HepG2 (cell line): ENCODE measurements around the gene MRPL14. TPM values are rescaled to one million over a fixed set of nuclear protein-coding genes. Genes with fewer than 3 reads are reported as not detected.

ENCODE experiments used
- ATAC-seq: fragments of 200-7000 bp; cut with Tn5 transposase; 3 replicates; pipeline ENCODE4 v1.9.1; 2020; ENCODE audit warnings: mild to moderate bottlenecking, moderate library complexity
- BruUV-seq: library from RNA; stranded (reverse); fragments of 400-500 nt; replicated peaks from 2 replicates; lab custom pipeline; 2021; lab: Mats Ljungman, UMichigan
- CTCF ChIA-PET: fragments of 300-600 bp; formaldehyde crosslinking; extraction: SDS; loops from one replicate; lab custom pipeline; 2021; ENCODE audit warnings: low total read pairs, inconsistent platforms, low intra/inter-chr PET ratio; lab: Yijun Ruan, JAX
- POLR2A ChIA-PET: fragments of 350-600 bp; sonication (Branson Sonifier 250); formaldehyde crosslinking; loops from one replicate; lab custom pipeline; 2020; ENCODE audit warnings: antibody characterized with exemption, inconsistent platforms; lab: Yijun Ruan, JAX
- DNase-seq: peaks from one replicate; pipeline ENCODE4 v3.0.0-alpha.2; 2015; ENCODE audit warnings: low spot score
- FAIRE-seq: peaks from 3 replicates; lab custom pipeline; 2011; peaks lifted over from hg19 to GRCh38; lab: Jason Lieb, UNC
- H2AFZ ChIP-seq: one replicate; pipeline ENCODE4 v1.6.1; 2011; ENCODE audit warnings: low read length, inconsistent platforms
- H3K27ac ChIP-seq: fragments of 300-600 bp; 3 replicates; pipeline ENCODE4 v1.8.0; 2011; ENCODE audit warnings: mixed run types, mild to moderate bottlenecking, mixed read lengths, low read length, inconsistent platforms; ENCODE audit not compliant: insufficient read depth; ENCODE audit errors: extremely low read length
- H3K27me3 ChIP-seq, 2 experiments: fragments of 200-600 bp in 1 of 2; 2 replicates in 1 of 2; 3 replicates in 1 of 2; pipeline versions ENCODE4 v1.6.0 to v1.8.0; 2011; ENCODE audit warnings: low read length in 2 of 2, mild to moderate bottlenecking in 2 of 2, moderate library complexity in 2 of 2, inconsistent platforms in 1 of 2; ENCODE audit not compliant: insufficient read depth in 2 of 2, control insufficient read depth in 1 of 2
- H3K36me3 ChIP-seq, 2 experiments: fragments of 200-600 bp in 1 of 2; replicated peaks in 1 of 2; 2 replicates in 1 of 2; 3 replicates in 1 of 2; pipeline versions ENCODE4 v1.5.1 to v1.8.0; 2011; ENCODE audit warnings: low read length in 2 of 2, inconsistent platforms in 1 of 2; ENCODE audit not compliant: insufficient read depth in 2 of 2, control insufficient read depth in 1 of 2
- H3K4me1 ChIP-seq: 2 replicates; pipeline ENCODE4 v1.5.1; 2012; ENCODE audit warnings: low read length, inconsistent platforms; ENCODE audit not compliant: insufficient read depth
- H3K4me2 ChIP-seq: 2 replicates; pipeline ENCODE4 v1.6.0; 2011; ENCODE audit warnings: low read depth, low read length, inconsistent platforms
- H3K4me3 ChIP-seq, 3 experiments: fragments of 200-600 bp in 1 of 3; sonication (generic), shearing (Covaris generic) in 1 of 3; replicated peaks in 1 of 3; 2 replicates each; pipeline ENCODE4 v1.5.1; 2011 to 2016; ENCODE audit warnings: low read length in 3 of 3, inconsistent platforms in 2 of 3, low read depth in 2 of 3, mild to moderate bottlenecking in 2 of 3, control low read depth in 1 of 3, mixed read lengths in 1 of 3; ENCODE audit not compliant: insufficient read depth in 1 of 3
- H3K79me2 ChIP-seq: one replicate; pipeline ENCODE4 v1.6.1; 2011; ENCODE audit warnings: low read length, inconsistent platforms; ENCODE audit not compliant: insufficient read depth
- H3K9ac ChIP-seq: 2 replicates; pipeline ENCODE4 v1.6.0; 2011; ENCODE audit warnings: mild to moderate bottlenecking, low read depth, low read length, inconsistent platforms; ENCODE audit not compliant: insufficient read depth
- H3K9me3 ChIP-seq: 2 replicates; pipeline ENCODE4 v1.5.1; 2012; ENCODE audit warnings: mild to moderate bottlenecking, low read length
- H4K20me1 ChIP-seq: 2 replicates; pipeline ENCODE4 v1.6.0; 2011; ENCODE audit warnings: inconsistent platforms, mild to moderate bottlenecking, low read length, moderate library complexity; ENCODE audit not compliant: insufficient read depth
- CENPBD1 ChIP-seq: sonication (generic); formaldehyde crosslinking; IDR thresholded peaks from 2 replicates; pipeline ENCODE4 v1.8.0; 2022; ENCODE audit warnings: missing genetic modification reagents, low read depth, mild to moderate bottlenecking, borderline replicate concordance
- EP300 ChIP-seq, 3 experiments: sonication (generic) in 1 of 3; formaldehyde crosslinking in 1 of 3; IDR thresholded peaks; 2 replicates each; pipeline versions ENCODE4 v1.5.1 to v1.6.1; 2011 to 2020; ENCODE audit warnings: low read depth in 2 of 3, low read length in 2 of 3, borderline replicate concordance in 1 of 3, improper control_type of control experiment in 1 of 3, mild to moderate bottlenecking in 1 of 3, missing genetic modification reagents in 1 of 3, moderate library complexity in 1 of 3
- ETV6 ChIP-seq: sonication (generic); formaldehyde crosslinking; conservative IDR thresholded peaks from 2 replicates; pipeline ENCODE4 v1.4.0; 2020; ENCODE audit warnings: missing genetic modification reagents
- FOXK2 ChIP-seq: fragments of 450-650 bp; IDR thresholded peaks from 2 replicates; pipeline ENCODE4 v1.6.1; 2016
- HMGA1 ChIP-seq: sonication (generic); formaldehyde crosslinking; conservative IDR thresholded peaks from 2 replicates; pipeline ENCODE4 v1.4.0; 2020; ENCODE audit warnings: missing genetic modification reagents
- HNRNPUL1 ChIP-seq: fragments of 200-400 bp; formaldehyde crosslinking; IDR thresholded peaks from 2 replicates; pipeline ENCODE4 v1.6.1; 2017; ENCODE audit warnings: low read depth, mild to moderate bottlenecking, low read length, moderate library complexity
- KLF16 ChIP-seq, 2 experiments: sonication (generic) in 1 of 2; formaldehyde crosslinking in 1 of 2; IDR thresholded peaks; 2 replicates each; pipeline versions ENCODE4 v1.6.1 to v1.8.0; 2016 to 2023; ENCODE audit warnings: missing genetic modification reagents in 2 of 2, missing compliant biosample characterization in 1 of 2
- NFKBIZ ChIP-seq: IDR thresholded peaks from 2 replicates; pipeline ENCODE4 v1.6.1; 2018; ENCODE audit warnings: missing genetic modification reagents, missing compliant biosample characterization
- NR2C2 ChIP-seq: sonication (generic); formaldehyde crosslinking; IDR thresholded peaks from 2 replicates; pipeline ENCODE4 v1.4.0; 2020; ENCODE audit warnings: missing genetic modification reagents, mild to moderate bottlenecking, moderate library complexity, borderline replicate concordance
- NR2F6 ChIP-seq, 2 experiments: IDR thresholded peaks; 2 replicates each; pipeline ENCODE4 v1.6.1; 2016; ENCODE audit warnings: antibody characterized with exemption in 1 of 2, mild to moderate bottlenecking in 1 of 2
- SCMH1 ChIP-seq: sonication (generic); formaldehyde crosslinking; IDR thresholded peaks from 2 replicates; pipeline ENCODE4 v1.9.0; 2021; ENCODE audit warnings: missing genetic modification reagents, mild to moderate bottlenecking, borderline replicate concordance
- SRF ChIP-seq: IDR thresholded peaks from 2 replicates; pipeline ENCODE4 v1.6.1; 2011; ENCODE audit warnings: mild to moderate bottlenecking, low read depth, low read length, moderate library complexity
- TRIM22 ChIP-seq: fragments of 450-650 bp; IDR thresholded peaks from 2 replicates; pipeline ENCODE4 v1.6.1; 2017
- ZBTB7B ChIP-seq: sonication (generic); formaldehyde crosslinking; IDR thresholded peaks from 2 replicates; pipeline ENCODE4 v1.4.0; 2020; ENCODE audit warnings: missing genetic modification reagents
- ZNF17 ChIP-seq: sonication (generic); formaldehyde crosslinking; IDR thresholded peaks from 2 replicates; pipeline ENCODE4 v1.5.0; 2020; ENCODE audit warnings: mild to moderate bottlenecking, missing genetic modification reagents
- ZNF260 ChIP-seq: sonication (generic); formaldehyde crosslinking; IDR thresholded peaks from 2 replicates; pipeline ENCODE4 v1.4.0; 2020; ENCODE audit warnings: missing genetic modification reagents, low read depth, mild to moderate bottlenecking, borderline replicate concordance
- ZNF616 ChIP-seq: sonication (generic); formaldehyde crosslinking; IDR thresholded peaks from 2 replicates; pipeline ENCODE4 v1.5.0; 2020; ENCODE audit warnings: low read depth, mild to moderate bottlenecking, missing genetic modification reagents
- WGBS: methylation state at CpG from one replicate; pipeline ENCODE4 v1.1.6; 2017; ENCODE audit warnings: low lambda C conversion rate; 5-methylcytosine and 5-hydroxymethylcytosine counted together
- in situ Hi-C: cut with HindIII; loops from 2 replicates; pipeline ENCODE4 v1.10.0; 2017; ENCODE audit warnings: low pct_unique_long_range_greater_than_20kb; ENCODE audit not compliant: extremely low pct_ligation_motif_present
- intact Hi-C: fragments of 100-400 bp; cut with micrococcal nuclease; formaldehyde crosslinking; loops from one replicate; pipeline ENCODE4 v1.10.0; 2022; ENCODE audit not compliant: unreplicated experiment
- polyA plus RNA-seq, 8 experiments: library from polyadenylated mRNA; depleted of rRNA in 3 of 8; stranded (reverse) in 7 of 8; unstranded in 1 of 8; fragments of >200 nt; fragmentation: Illumina TruSeq in 4 of 8; extraction: Trizol in 4 of 8; gene quantifications; 2 replicates each; pipeline versions ENCODE4 v1.2.1 to v1.2.3, GENCODE V29; 2011 to 2016; ENCODE audit warnings: low read depth in 4 of 8, missing spikeins in 1 of 8, mixed read lengths in 1 of 8; ENCODE audit not compliant: insufficient read depth in 1 of 8
- total RNA-seq, 5 experiments: library from RNA; depleted of rRNA; stranded (reverse); fragments of >200 nt; fragmentation: Illumina TruSeq; extraction: Trizol; gene quantifications; 2 replicates each; pipeline ENCODE4 v1.2.3, GENCODE V29; 2016; ENCODE audit warnings: low read depth in 1 of 5
- TF ChIP-seq, protein P1 (sequence below): sonication (generic); formaldehyde crosslinking; IDR thresholded peaks from 2 replicates; pipeline ENCODE4 v1.4.0; 2020; ENCODE audit warnings: missing genetic modification reagents
- TF ChIP-seq, protein P2 (sequence below): sonication (generic); formaldehyde crosslinking; IDR thresholded peaks from 2 replicates; pipeline ENCODE4 v1.8.1; 2022; ENCODE audit warnings: low read depth, mild to moderate bottlenecking, missing genetic modification reagents

The MRPL14 gene
- total and polyA plus RNA-seq, 2 of the 13 experiments (the other 11 are each of a cell fraction or from before 2014, with no cell fraction given) = 157 to 178 TPM

DNA sequence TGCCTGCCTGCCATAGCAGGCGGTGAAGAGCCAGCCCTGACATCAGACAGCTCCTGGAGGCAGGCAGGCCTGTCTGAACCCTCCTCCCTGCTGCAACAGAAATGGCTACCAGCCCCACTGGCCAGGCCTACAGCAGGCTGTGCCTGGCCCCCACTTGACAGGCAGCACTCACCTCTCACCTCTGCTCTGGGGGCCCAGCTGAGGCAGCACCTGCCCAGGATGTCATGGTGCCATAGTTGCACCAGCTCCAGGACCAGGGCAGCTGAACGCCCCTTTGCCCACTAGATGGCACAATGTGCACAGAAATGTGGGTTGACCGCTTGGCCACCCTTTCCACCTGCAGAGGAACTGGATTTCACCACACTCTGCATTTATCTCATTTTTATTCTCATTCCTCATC is 30.6 kb downstream of the MRPL14 start:
- H3K4me3 ChIP-seq = no peak overlapping the region
- FAIRE-seq = peak; percentile 74
- no peak overlapping the region for H2AFZ ChIP-seq
- no peaks in the 10 kb centered on the region; a peak in 1 of 5 replicates for H3K36me3 ChIP-seq
- BruUV-seq = no TSS peak
- no peaks in the 10 kb centered on the region for H3K79me2 ChIP-seq
- H3K4me1 ChIP-seq = peaks cover 95% of the 10 kb centered on the region
- in situ Hi-C loops = no loop called here
- ChIA-PET CTCF (interaction anchor here (0.8 to 6.1 kb wide), 4 partner anchors 55 to 157 kb away, joined by 4 to 74 read pairs (median 20); no protein-coding TSS in a partner anchor), POLR2A (interaction anchor here (0.7 to 4.1 kb wide), 7 partner anchors 15 to 150 kb away, joined by 3 to 20 read pairs (median 5); partner anchors contain the start of genes HSP90AB1 and SLC29A1)
- H3K9ac ChIP-seq = no peak overlapping the region
- peak; percentile 77 for DNase-seq
- no peak overlapping the region for H3K27ac ChIP-seq
- H3K9me3 ChIP-seq = no peaks in the 10 kb centered on the region
- H3K4me2 ChIP-seq = no peak overlapping the region
- WGBS = 55% methylated on average over 3 of the region's 3 CpGs
- no peaks in the 10 kb centered on the region for H3K27me3 ChIP-seq
- peak; percentile 56 for ATAC-seq
- no peaks in the 10 kb centered on the region for H4K20me1 ChIP-seq
- intact Hi-C loops = loop anchor here (1.0 to 10.0 kb wide), 5 partner anchors 36 to 238 kb away; no protein-coding TSS in a partner anchor
- TF ChIP-seq ZNF260 (CRISPR knock-in tag) (no peak), NFKBIZ (CRISPR knock-in tag) (no peak), ZBTB7B (0 out of 2 replicates have a peak, but pooled peaks have one; percentile 34), TRIM22 (no peak), ETV6 (no peak), FOXK2 (no peak), HNRNPUL1 (no peak), ZNF17 (CRISPR knock-in tag) (no peak), NR2C2 (CRISPR knock-in tag) (peak; percentile 40; the same call in 1 of the 2 replicates), HMGA1 (CRISPR knock-in tag) (no peak), SRF (no peak), CENPBD1 (no peak), NR2F6 (IDR thresholded peaks at IDR 0.05) (no peak), NR2F6 (CRISPR knock-in tag; IDR thresholded peaks at IDR 0.05) (peak; percentile 51), SCMH1 (no peak), ZNF616 (no peak), KLF16 (CRISPR knock-in tag; IDR thresholded peaks at IDR 0.05) (0 out of 4 replicates have a peak, but pooled peaks of 1 of the 2 experiments have one; percentile 44), EP300 (IDR thresholded peaks at IDR 0.05; ENCODE audit: low read depth in 2 of 2, low read length in 2 of 2) (no peak), EP300 (CRISPR knock-in tag; IDR thresholded peaks at IDR 0.05; ENCODE audit: borderline replicate concordance) (no peak; the same call in 1 of the 2 replicates)
- TF ChIP-seq, protein P1, sequence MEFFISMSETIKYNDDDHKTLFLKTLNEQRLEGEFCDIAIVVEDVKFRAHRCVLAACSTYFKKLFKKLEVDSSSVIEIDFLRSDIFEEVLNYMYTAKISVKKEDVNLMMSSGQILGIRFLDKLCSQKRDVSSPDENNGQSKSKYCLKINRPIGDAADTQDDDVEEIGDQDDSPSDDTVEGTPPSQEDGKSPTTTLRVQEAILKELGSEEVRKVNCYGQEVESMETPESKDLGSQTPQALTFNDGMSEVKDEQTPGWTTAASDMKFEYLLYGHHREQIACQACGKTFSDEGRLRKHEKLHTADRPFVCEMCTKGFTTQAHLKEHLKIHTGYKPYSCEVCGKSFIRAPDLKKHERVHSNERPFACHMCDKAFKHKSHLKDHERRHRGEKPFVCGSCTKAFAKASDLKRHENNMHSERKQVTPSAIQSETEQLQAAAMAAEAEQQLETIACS (CRISPR knock-in tag) = no peak
- TF ChIP-seq, protein P2, sequence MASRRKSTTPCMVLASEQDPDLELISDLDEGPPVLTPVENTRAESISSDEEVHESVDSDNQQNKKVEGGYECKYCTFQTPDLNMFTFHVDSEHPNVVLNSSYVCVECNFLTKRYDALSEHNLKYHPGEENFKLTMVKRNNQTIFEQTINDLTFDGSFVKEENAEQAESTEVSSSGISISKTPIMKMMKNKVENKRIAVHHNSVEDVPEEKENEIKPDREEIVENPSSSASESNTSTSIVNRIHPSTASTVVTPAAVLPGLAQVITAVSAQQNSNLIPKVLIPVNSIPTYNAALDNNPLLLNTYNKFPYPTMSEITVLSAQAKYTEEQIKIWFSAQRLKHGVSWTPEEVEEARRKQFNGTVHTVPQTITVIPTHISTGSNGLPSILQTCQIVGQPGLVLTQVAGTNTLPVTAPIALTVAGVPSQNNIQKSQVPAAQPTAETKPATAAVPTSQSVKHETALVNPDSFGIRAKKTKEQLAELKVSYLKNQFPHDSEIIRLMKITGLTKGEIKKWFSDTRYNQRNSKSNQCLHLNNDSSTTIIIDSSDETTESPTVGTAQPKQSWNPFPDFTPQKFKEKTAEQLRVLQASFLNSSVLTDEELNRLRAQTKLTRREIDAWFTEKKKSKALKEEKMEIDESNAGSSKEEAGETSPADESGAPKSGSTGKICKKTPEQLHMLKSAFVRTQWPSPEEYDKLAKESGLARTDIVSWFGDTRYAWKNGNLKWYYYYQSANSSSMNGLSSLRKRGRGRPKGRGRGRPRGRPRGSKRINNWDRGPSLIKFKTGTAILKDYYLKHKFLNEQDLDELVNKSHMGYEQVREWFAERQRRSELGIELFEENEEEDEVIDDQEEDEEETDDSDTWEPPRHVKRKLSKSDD (CRISPR knock-in tag) = no peak
